HCEC 1CT (cell line): ENCODE data around the gene LGALS16.
"Not testable (repeated sequence)": the region's sequence is repeated elsewhere in the genome, so short reads cannot be mapped to it uniquely, and the experiment has no call there.

Experiments
- DNase-seq: peaks from one replicate; pipeline ENCODE4 v3.0.0-alpha.2; 2017

The LGALS16 gene

GRCh38 chr19:39655613-39656012, at the start of gene LGALS16:
Gene LGALS16 (plus strand): TSS chr19:39655913. CDS start chr19:39655962, 49 bp downstream.
- no peak for DNase-seq

DNA sequence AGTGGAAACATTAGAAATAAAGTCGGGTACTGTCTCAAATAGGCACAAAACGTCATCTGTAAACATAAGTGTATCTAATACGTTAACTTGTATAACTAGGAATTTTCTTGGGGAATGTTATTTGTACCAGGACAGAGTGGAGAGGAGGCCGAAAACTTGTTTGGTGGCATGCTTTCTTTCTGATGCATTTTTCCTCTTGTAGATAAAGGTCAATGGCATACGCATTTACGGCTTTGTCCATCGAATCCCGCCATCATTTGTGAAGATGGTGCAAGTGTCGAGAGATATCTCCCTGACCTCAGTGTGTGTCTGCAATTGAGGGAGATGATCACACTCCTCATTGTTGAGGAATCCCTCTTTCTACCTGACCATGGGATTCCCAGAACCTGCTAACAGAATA, 48.7 kb upstream of the LGALS16 start:
- DNase-seq = no peak

GRCh38 chr19:39607561-39607960, 48.2 kb upstream of the LGALS16 start:
- DNase-seq = no peak

GRCh38 chr19:39613597-39613996, 42.1 kb upstream of the LGALS16 start:
- DNase-seq = no peak

GRCh38 chr19:39617745-39618144, 38.0 kb upstream of the LGALS16 start:
- no peak for DNase-seq

GRCh38 chr19:39623946-39624345, 31.8 kb upstream of the LGALS16 start:
- DNase-seq = no peak

GRCh38 chr19:39627631-39628030, 28.1 kb upstream of the LGALS16 start:
- peak; percentile 5 for DNase-seq

GRCh38 chr19:39631178-39631577, 24.5 kb upstream of the LGALS16 start:
- DNase-seq = no peak

DNA sequence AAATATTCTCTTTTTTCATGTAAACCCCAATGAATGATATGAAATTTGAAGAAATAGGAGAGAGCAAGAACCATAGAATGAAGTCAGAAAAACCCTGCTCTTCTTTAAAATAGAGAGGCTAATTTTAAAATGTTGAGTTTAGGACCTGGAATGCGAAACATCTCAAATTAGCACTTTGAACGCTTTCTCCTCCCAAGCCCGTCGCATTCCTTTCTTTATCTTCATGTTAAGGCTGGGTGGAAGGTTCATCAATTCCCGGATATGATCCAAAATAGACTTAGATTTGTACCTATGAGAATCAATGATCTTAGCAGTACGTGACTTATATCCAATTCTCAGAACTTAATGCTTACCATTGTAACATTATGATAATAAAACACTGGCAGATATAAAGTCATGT, 24.1 kb upstream of the LGALS16 start:
- DNase-seq = no peak

DNA sequence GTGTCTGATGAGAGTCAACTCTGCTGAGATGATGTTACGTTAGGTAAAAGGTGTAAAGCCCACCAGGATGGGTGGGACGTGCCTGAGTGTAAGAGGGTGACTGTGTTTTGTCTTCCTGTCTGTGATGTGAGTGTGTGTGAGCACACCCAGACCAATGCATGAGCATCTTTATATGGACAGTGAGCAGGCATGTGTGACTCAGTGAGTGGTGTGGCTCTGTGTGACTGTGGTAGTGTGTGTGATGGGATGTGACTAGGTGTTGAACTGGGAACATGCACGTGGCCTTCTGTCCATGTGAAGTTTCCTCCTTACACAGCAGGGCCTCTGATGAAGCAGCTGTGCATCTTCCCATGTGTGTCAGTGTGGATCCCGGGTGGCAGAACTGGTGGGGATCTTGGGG, 17.8 kb upstream of the LGALS16 start:
- DNase-seq = no peak

DNA sequence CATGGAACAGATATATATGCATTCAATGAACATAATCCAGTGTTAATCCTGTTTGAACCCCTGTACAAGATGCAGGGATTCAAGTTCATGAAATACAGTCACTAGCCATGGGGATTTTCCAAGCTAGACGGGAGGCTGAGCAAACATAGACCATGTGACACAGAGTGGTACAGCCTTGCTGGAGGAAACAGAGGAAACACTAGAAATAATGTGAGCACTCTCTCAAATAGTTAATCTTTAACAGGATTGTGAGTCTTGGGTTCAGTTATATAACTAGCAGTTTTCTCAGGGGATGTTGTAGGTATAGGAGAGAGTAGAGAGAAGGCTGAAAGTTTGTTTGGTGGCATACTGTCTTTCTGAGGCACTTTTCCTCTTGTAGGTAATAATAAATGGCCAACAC, 13.9 kb upstream of the LGALS16 start:
- no peak for DNase-seq

DNA sequence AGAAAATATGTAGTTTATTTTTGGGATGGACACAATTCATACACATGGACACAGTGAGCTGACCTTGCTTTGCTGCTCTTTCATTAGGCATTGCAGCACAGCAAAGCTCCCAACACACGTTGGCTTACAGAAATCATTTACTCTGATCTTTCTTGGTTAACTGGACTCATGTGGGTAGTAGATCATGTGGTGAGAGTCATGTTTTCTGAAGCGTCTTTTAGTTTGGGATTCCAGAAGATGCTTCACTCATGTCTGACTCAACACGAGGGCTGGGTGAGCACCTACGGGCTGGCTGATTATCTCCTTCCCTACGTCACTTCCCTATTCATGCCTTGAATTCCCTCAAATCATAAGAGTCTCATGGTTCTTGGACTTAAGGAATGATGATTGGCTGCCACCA, 12.1 kb upstream of the LGALS16 start:
- DNase-seq = no peak

DNA sequence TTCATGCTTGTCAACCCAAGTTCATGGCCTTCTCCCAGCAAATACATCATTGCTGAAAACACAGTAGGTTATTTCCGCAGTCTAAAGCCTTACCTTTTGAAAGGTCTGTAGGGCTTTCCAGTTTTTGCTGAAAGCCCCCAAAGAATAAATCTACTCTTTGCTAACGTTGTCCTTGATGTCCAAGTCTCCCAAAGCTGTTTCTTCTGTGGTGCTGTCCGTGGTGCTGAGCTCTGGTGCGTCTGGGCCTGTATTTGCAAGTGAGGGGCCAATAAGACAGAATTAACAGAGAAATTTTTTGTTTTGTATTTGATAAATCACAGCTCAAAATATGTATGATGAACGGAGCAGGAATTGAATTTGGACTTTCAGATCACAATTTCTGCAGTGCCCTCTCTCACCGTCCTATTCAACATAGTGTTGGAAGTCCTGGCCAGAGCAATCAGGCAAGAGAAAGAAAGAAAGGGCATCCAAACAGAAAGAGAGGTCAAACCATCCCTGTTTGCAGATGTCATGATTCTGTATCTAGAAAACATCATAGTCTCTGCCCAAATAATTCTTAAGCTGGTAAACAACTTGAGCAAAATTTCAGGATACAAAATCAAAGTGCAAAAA, 9.8 kb upstream of the LGALS16 start:
- no peak for DNase-seq

GRCh38 chr19:39647918-39648317, 7.8 kb upstream of the LGALS16 start:
- DNase-seq = no peak

- no peak for DNase-seq
Measured at GRCh38 chr19:39659791-39660190, 4.1 kb downstream of the LGALS16 start.

DNA sequence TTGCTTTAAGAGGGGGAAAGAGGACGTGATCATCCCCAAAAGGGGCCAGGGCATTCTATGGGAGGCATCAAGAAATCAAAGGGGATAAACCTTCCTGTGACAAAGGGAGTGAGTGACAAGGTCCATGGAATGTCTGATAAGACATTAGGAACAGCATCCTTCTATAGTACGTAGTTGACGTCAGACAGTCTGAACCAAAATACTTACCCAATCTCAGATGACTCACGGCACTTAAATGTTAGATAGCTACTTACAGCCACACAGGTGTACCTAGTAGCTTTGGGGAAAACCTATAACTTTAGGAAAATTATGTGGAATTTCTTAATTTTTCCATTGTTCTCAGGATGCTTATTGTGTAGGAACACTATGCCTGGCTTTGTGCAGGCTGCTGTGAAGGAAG, 4.9 kb downstream of the LGALS16 start:
- DNase-seq = no peak

- no peak for DNase-seq
Measured at GRCh38 chr19:39661565-39661964, 5.9 kb downstream of the LGALS16 start.

GRCh38 chr19:39669860-39670259, 14.1 kb downstream of the LGALS16 start:
- not testable (repeated sequence) for DNase-seq

GRCh38 chr19:39670998-39671397, 15.3 kb downstream of the LGALS16 start:
- DNase-seq = no peak

DNA sequence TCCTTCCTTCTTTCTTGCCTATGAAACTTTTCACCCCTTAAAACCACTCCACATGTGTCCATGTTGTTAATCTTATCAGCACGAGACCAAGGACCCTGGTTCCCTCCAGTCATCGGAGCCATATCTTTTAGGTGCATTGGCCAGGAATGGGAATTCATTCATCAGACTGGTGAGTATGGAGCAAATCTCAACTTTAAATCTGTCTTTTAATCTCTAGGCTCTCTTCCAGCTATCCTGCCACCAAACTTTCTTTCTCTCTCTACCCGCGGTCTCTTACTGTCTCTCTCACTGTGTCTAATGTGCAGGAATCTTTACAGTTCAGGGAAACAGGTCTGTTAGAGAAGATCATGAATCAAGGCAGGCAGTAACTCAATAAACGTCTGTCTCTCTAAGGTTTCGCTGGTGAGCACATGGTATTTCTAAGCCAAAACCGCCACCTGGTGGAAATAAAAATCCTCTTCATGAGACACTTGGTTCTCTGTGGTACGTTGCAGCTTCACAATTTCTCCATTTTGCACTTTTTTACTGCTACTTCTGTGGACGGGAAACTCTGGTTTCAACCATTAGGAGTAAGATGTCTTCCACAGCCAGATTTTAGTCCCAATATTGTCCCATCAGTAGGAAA, 16.1 kb downstream of the LGALS16 start:
- peak; percentile 20 for DNase-seq

DNA sequence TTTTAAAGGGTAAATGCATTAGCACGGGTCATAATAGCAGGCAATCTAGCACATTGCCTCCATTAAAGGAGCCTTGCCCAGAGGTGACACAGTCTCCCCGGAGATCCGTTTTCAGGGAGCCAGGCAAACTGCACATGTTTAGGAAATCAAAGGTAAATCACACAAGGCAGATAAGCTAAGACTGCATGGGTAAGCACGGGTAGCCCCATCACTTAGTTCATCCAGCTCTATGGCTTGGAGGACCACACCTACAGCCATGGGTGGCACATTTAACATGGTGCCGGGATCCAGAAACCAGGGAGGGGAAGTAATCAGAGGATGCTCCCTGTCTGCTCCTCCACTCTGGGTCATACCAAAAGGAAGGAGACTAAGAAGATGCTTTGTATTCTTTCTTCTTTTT, 16.8 kb downstream of the LGALS16 start:
- no peak for DNase-seq

DNA sequence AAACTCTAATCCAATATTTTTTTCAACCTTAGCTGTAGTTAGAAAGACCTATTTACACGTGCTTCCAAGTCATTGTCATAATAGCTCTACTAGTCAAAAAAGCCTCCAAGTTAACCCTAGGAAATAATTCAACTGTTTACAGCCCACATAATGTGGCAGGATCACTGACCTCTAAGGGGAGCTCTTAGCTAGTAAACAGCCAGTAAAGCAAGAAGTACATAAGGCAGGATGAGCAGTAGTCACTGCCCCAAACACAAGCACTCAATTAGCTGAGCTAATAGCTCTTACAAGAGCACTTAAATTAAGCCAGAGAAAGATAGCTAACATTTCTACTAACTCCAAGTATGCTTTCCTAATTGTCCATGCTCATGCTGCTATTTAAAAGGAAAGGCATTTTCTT, 18.1 kb downstream of the LGALS16 start:
- DNase-seq = peak; percentile 2

DNA sequence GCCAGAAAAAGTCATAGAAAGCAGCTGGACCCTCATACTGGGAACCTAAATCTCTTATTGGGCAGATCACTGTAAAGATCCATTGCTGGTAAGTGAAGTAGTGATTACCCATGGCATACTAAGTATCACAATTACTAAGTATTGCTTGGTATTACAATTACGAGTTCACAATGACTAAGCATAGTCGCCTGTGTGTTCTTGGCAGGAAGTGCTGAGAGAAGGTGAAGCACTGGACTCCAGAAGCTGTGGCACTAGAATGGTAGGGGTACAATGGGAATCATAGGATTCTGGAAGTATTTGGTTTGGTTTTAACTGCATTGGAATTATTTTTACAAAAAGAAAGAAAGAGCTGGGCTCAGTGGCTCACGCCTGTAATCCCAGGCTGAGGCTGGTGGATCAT, 20.3 kb downstream of the LGALS16 start:
- DNase-seq = no peak

GRCh38 chr19:39677961-39678889, 22.5 kb downstream of the LGALS16 start:
- DNase-seq = no peak
